Measurements from ENCODE around the gene MPLKIP. TPM values are rescaled to one million over a fixed set of nuclear protein-coding genes. Genes with fewer than 3 reads are reported as not detected.
A peak's percentile ranks its signal among the peaks of the same experiment; 100 is the strongest.

MPLKIP gene
- 6.3 and 6.7 TPM in 2 replicates for total RNA-seq (2013; cell fraction: nucleolus; rRNA removed)
- total RNA-seq (2014; rRNA removed) (39.3 and 44.4 TPM in 2 replicates), total RNA-seq (2014; rRNA removed; fragmentation: Illumina TruSeq; extraction: Trizol) (16.8 and 18.6 TPM in 2 replicates), total RNA-seq (2021) (40.2 and 45.5 TPM in 2 replicates), polyA plus RNA-seq (2011; rRNA removed) (34.2 and 62.9 TPM in 2 replicates), polyA plus RNA-seq (2014; fragmentation: Illumina TruSeq; extraction: Trizol) (13.8 and 14.5 TPM in 2 replicates), polyA plus RNA-seq (2014; fragmentation: Nextera tagmentation; extraction: Ambion mirVana) (10 to 100 TPM in 1 of 2 experiments, 1 to 10 TPM in 1; 4.6 to 15.2 TPM), polyA plus RNA-seq (2014; rRNA removed) (61.3 and 64.8 TPM in 2 replicates), polyA plus RNA-seq (2016; fragmentation: Nextera tagmentation; extraction: Ambion mirVana) (10 to 100 TPM; 76.1 to 78.8 TPM), polyA minus RNA-seq (2011; rRNA and poly(A)+ RNA removed) (2.1 and 2.3 TPM in 2 replicates), Bru-seq, nascent RNA (percentile 77 among the genes with signal in this experiment), BruChase-seq, experiment 1, labeled RNA remaining after a 6-hour chase (percentile 66 among the genes with signal in this experiment), BruChase-seq, experiment 2, labeled RNA remaining after a 2-hour chase (percentile 65 among the genes with signal in this experiment)
- polyA plus RNA-seq (2011; ENCODE audit: low read depth), result 6.5 TPM
- polyA plus RNA-seq (2011; cell fraction: cytosol; rRNA removed), result 26.4 and 32.7 TPM in 2 replicates
- polyA plus RNA-seq (2011; cell fraction: nucleus; rRNA removed), result 21.0 and 22.9 TPM in 2 replicates
- polyA plus RNA-seq (2012), result 30.5 and 31.8 TPM in 2 replicates
- polyA minus RNA-seq (2011; cell fraction: cytosol; rRNA and poly(A)+ RNA removed), result 0.94 and 3.2 TPM in 2 replicates
- 4.8 and 8.7 TPM in 2 replicates for polyA minus RNA-seq (2011; cell fraction: nucleus; rRNA and poly(A)+ RNA removed)
- long read RNA-seq, experiment 1, full-length matches to known transcripts, result 13 of 13 reads
- long read RNA-seq, experiment 1, partial matches to known transcripts, result 0 of 13 reads
- long read RNA-seq, experiment 1, other reads (novel, unspliced or antisense), result 0 of 13 reads
- long read RNA-seq, experiment 2, full-length matches to known transcripts, result 39 of 42 reads
- long read RNA-seq, experiment 2, partial matches to known transcripts, result 0 of 42 reads
- long read RNA-seq, experiment 2, other reads (novel, unspliced or antisense), result 3 of 42 reads

- ATAC-seq (peak; percentile 94), FAIRE-seq (peak; percentile 66), DNase-seq (ENCODE audit: low read depth, low spot score) (peak; percentile 59)
- intact Hi-C loops (cut with micrococcal nuclease; ENCODE audit: unreplicated experiment), result loop anchor here (2.0 kb wide), 1 partner anchor 186 kb away; no protein-coding TSS in a partner anchor
- ChIA-PET POLR2A (interaction anchor here (1.3 kb wide), 1 partner anchor 12 kb away, joined by 3 read pairs; no protein-coding TSS in a partner anchor), SMC1A (ENCODE audit: uncharacterized antibody, unreplicated experiment) (interaction anchor here (1.0 kb wide), 1 partner anchor 10 kb away, joined by 3 read pairs; no protein-coding TSS in a partner anchor), CTCF (interaction anchor here (0.7 to 0.9 kb wide), 2 partner anchors 17 to 186 kb away, joined by 3 read pairs; no protein-coding TSS in a partner anchor), RAD21 (ENCODE audit: unreplicated experiment) (interaction anchor here (0.8 to 1.2 kb wide), 2 partner anchors 186 to 239 kb away, joined by 4 to 6 read pairs; no protein-coding TSS in a partner anchor)
- no peaks in the 10 kb centered on the region for H3K36me3 ChIP-seq (ENCODE audit: control insufficient read depth in 2 of 2, insufficient read depth in 2 of 2, low read length in 1 of 2)
- no peaks in the 10 kb centered on the region for H4K20me1 ChIP-seq (ENCODE audit: control insufficient read depth, insufficient read depth)
- no peaks in the 10 kb centered on the region; a peak in 1 of 4 replicates for H3K27me3 ChIP-seq (replicated peaks in 1 of 2; ENCODE audit: control insufficient read depth in 2 of 2, insufficient read depth in 2 of 2, low read length in 1 of 2)
- 1% methylated on average over 70 of the region's 75 CpGs for WGBS (ENCODE audit: insufficient coverage, insufficient replicate concordance, low lambda C conversion rate, missing lambda C conversion rate)
- H3K9me3 ChIP-seq (replicated peaks; ENCODE audit: control insufficient read depth, insufficient read depth, low read length), result no peaks in the 10 kb centered on the region; the same call in 2 of the 3 replicates
- peaks cover 7% of the 10 kb centered on the region for H3K4me1 ChIP-seq (ENCODE audit: control insufficient read depth, insufficient read depth, low read length)
- H3K9ac ChIP-seq (ENCODE audit: control insufficient read depth, insufficient read depth, low read length), result peak within 1 kb of the TSS; percentile 68
- in situ Hi-C loops (cut with MboI), result no loop called here
- H3K4me3 ChIP-seq, result peak within 1 kb of the TSS; percentile 90
- H2AFZ ChIP-seq (ENCODE audit: control insufficient read depth, low read depth, low read length), result peak within 1 kb of the TSS; percentile 100
- H3K27ac ChIP-seq (ENCODE audit: control insufficient read depth, insufficient read depth), result peak within 1 kb of the TSS; percentile 92
- H3K4me2 ChIP-seq (ENCODE audit: control insufficient read depth, insufficient read depth), result peak within 1 kb of the TSS; percentile 89
- peaks cover 36% of the 10 kb centered on the region for H3K79me2 ChIP-seq (ENCODE audit: control insufficient read depth, insufficient read depth, low read length)
- no TSS peak for BruUV-seq (replicated peaks)
- TF ChIP-seq ZBTB11 (CRISPR knock-in tag; IDR thresholded peaks at IDR 0.05) (peak; percentile 97), FOXM1 (IDR thresholded peaks at IDR 0.05; ENCODE audit: low read depth, low read length) (peak; percentile 72), BHLHE40 (IDR thresholded peaks at IDR 0.05; ENCODE audit: borderline replicate concordance in 1 of 2, low read depth in 2 of 2, low read length in 1 of 2) (peak; percentile 72 to 79), ASH2L (IDR thresholded peaks at IDR 0.05; ENCODE audit: borderline replicate concordance, low read depth) (peak; percentile 94; the same call in 1 of the 2 replicates), PAX5 (IDR thresholded peaks at IDR 0.05; ENCODE audit: borderline replicate concordance, low read depth, low read length) (0 out of 2 replicates have a peak, but pooled peaks have one; percentile 5), STAT1 (conservative IDR thresholded peaks at IDR 0.05) (0 out of 2 replicates have a peak, but pooled peaks have one; percentile 68), RUNX3 (IDR thresholded peaks at IDR 0.05; ENCODE audit: low read length) (peak; percentile 99), MEF2A (IDR thresholded peaks at IDR 0.05; ENCODE audit: insufficient read depth, low read depth, low read length) (0 out of 2 replicates have a peak, but pooled peaks have one; percentile 50), REST (IDR thresholded peaks at IDR 0.05; ENCODE audit: low read depth, low read length) (peak; percentile 21; the same call in 1 of the 2 replicates)
Measured at GRCh38 chr7:40134428-40135316, at the start of gene MPLKIP, which contains the start of gene SUGCT. Gene MPLKIP, minus strand, starts transcription at chr7:40134622. Its CDS starts 55 bp downstream, at chr7:40134567. Gene SUGCT, plus strand, starts transcription at chr7:40135005.

Measured in GM12878 (cell line).